GM19043 (cell line): Measurements from ENCODE around the gene LMOD2.

Experiments
- ATAC-seq: cut with Tn5 transposase; IDR thresholded peaks from one replicate; pipeline ENCODE4 v1.9.1; 2021; ENCODE audit warnings: low read depth; ENCODE audit not compliant: unreplicated experiment

The LMOD2 gene

GRCh38 chr7:123665896-123666295, 10.2 kb downstream of the LMOD2 start:
- no peak for ATAC-seq

GRCh38 chr7:123666492-123666891, 10.8 kb downstream of the LMOD2 start:
- no peak for ATAC-seq

- no peak for ATAC-seq
Observed at GRCh38 chr7:123669485-123669884, 13.8 kb downstream of the LMOD2 start.

- ATAC-seq, result no peak
Observed at GRCh38 chr7:123673137-123673732, 17.6 kb downstream of the LMOD2 start.

- no peak for ATAC-seq
Observed at GRCh38 chr7:123673752-123674398, 18.2 kb downstream of the LMOD2 start.

- no peak for ATAC-seq
Observed at GRCh38 chr7:123674399-123675180, 18.9 kb downstream of the LMOD2 start.

- no peak for ATAC-seq
Observed at GRCh38 chr7:123675181-123675473, 19.5 kb downstream of the LMOD2 start.

- ATAC-seq, result no peak
Observed at GRCh38 chr7:123677061-123677715, 21.5 kb downstream of the LMOD2 start.

- no peak for ATAC-seq
Observed at GRCh38 chr7:123679614-123680013, 23.9 kb downstream of the LMOD2 start.

GRCh38 chr7:123680580-123680979, 24.9 kb downstream of the LMOD2 start:
- ATAC-seq, result no peak

GRCh38 chr7:123681561-123681960, 25.9 kb downstream of the LMOD2 start:
- no peak for ATAC-seq

- ATAC-seq, result no peak
Observed at GRCh38 chr7:123682690-123683089, 27.0 kb downstream of the LMOD2 start.

GRCh38 chr7:123687161-123687560, 31.5 kb downstream of the LMOD2 start:
- no peak for ATAC-seq

- no peak for ATAC-seq
Observed at GRCh38 chr7:123687727-123688126, 32.1 kb downstream of the LMOD2 start.

GRCh38 chr7:123689250-123689649, 33.6 kb downstream of the LMOD2 start:
- ATAC-seq, result no peak

GRCh38 chr7:123690550-123690949, 34.9 kb downstream of the LMOD2 start:
- ATAC-seq, result no peak

- ATAC-seq, result no peak
Observed at GRCh38 chr7:123692471-123692877, 36.8 kb downstream of the LMOD2 start.

GRCh38 chr7:123695944-123696677, 40.4 kb downstream of the LMOD2 start:
- ATAC-seq, result no peak

GRCh38 chr7:123705211-123705901, 49.7 kb downstream of the LMOD2 start:
- ATAC-seq, result no peak

- ATAC-seq, result no peak
Observed at GRCh38 chr7:123709525-123709924, 53.9 kb downstream of the LMOD2 start.
